GM19043 (cell line): ENCODE measurements around the gene KANSL1.

Source experiments
- ATAC-seq: cut with Tn5 transposase; IDR thresholded peaks from one replicate; pipeline ENCODE4 v1.9.1; 2021; ENCODE audit warnings: low read depth; ENCODE audit not compliant: unreplicated experiment

KANSL1 gene

GRCh38 chr17:46169913-46170638 is 23.2 kb downstream of the KANSL1 start:
- ATAC-seq: no peak

- no peak for ATAC-seq
Observed at GRCh38 chr17:46167826-46168569, 25.2 kb downstream of the KANSL1 start.

- no peak for ATAC-seq
Observed at GRCh38 chr17:46167267-46167666, 26.0 kb downstream of the KANSL1 start.

- ATAC-seq: no peak
Observed at GRCh38 chr17:46166692-46167249, 26.5 kb downstream of the KANSL1 start.

- no peak for ATAC-seq
Observed at GRCh38 chr17:46163929-46164594, 29.2 kb downstream of the KANSL1 start.

GRCh38 chr17:46163316-46163715 is 29.9 kb downstream of the KANSL1 start:
- no peak for ATAC-seq

- no peak for ATAC-seq
Observed at GRCh38 chr17:46162866-46163265, 30.4 kb downstream of the KANSL1 start.

- no peak for ATAC-seq
Observed at GRCh38 chr17:46160169-46160568, 33.1 kb downstream of the KANSL1 start.

GRCh38 chr17:46159686-46160085 is 33.5 kb downstream of the KANSL1 start:
- ATAC-seq: no peak

- ATAC-seq: no peak
Observed at GRCh38 chr17:46158323-46159296, 34.6 kb downstream of the KANSL1 start.

- ATAC-seq: no peak
Observed at GRCh38 chr17:46157443-46158062, 35.7 kb downstream of the KANSL1 start.

- no peak for ATAC-seq
Observed at GRCh38 chr17:46154151-46154816, 38.9 kb downstream of the KANSL1 start.

GRCh38 chr17:46152423-46152822 is 40.8 kb downstream of the KANSL1 start:
- ATAC-seq: no peak

- ATAC-seq: no peak
Observed at GRCh38 chr17:46151762-46152161, 41.5 kb downstream of the KANSL1 start.

GRCh38 chr17:46150216-46150963 is 42.8 kb downstream of the KANSL1 start:
- no peak for ATAC-seq

- ATAC-seq: no peak
Observed at GRCh38 chr17:46148247-46148646, 45.0 kb downstream of the KANSL1 start.

- ATAC-seq: no peak
Observed at GRCh38 chr17:46147296-46147695, 45.9 kb downstream of the KANSL1 start.

- ATAC-seq: no peak
Observed at GRCh38 chr17:46144246-46144645, 49.0 kb downstream of the KANSL1 start.
